SK-N-SH treated with all-trans-retinoic acid at 6 μM for 48 hours (cell line): ENCODE measurements around the gene C3orf70.

ENCODE experiments used
- ARNTL ChIP-seq: fragments of 450-650 bp; formaldehyde crosslinking; IDR thresholded peaks from 2 replicates; pipeline ENCODE4 v1.5.0; 2020; ENCODE audit warnings: low read depth, mild to moderate bottlenecking, moderate library complexity, borderline replicate concordance
- BACH2 ChIP-seq: fragments of 250-450 bp; sonication (Bioruptor Pico); IDR thresholded peaks from 2 replicates; pipeline ENCODE4 v1.9.0; 2021; ENCODE audit warnings: mild to moderate bottlenecking, borderline replicate concordance
- CSDC2 ChIP-seq: fragments of 250-450 bp; sonication (Bioruptor Pico); IDR thresholded peaks from 2 replicates; pipeline ENCODE4 v1.5.0; 2020; ENCODE audit warnings: mild to moderate bottlenecking, moderate library complexity
- CSRNP3 ChIP-seq: fragments of 250-450 bp; sonication (Bioruptor Pico); IDR thresholded peaks from 2 replicates; pipeline ENCODE4 v1.5.1; 2021; ENCODE audit warnings: mild to moderate bottlenecking, moderate library complexity
- OSR1 ChIP-seq: fragments of 250-450 bp; sonication (Bioruptor Pico); IDR thresholded peaks from 2 replicates; pipeline ENCODE4 v1.8.0; 2022; ENCODE audit warnings: moderate library complexity, mild to moderate bottlenecking, inconsistent platforms
- PATZ1 ChIP-seq: fragments of 250-450 bp; sonication (Bioruptor Pico); IDR thresholded peaks from 2 replicates; pipeline ENCODE4 v1.8.0; 2020; ENCODE audit warnings: mild to moderate bottlenecking, moderate library complexity, borderline replicate concordance
- TOX ChIP-seq: fragments of 250-450 bp; sonication (Bioruptor Pico); IDR thresholded peaks from 2 replicates; pipeline ENCODE4 v1.8.0; 2021; ENCODE audit warnings: mild to moderate bottlenecking, moderate library complexity, borderline replicate concordance
- ZC3H10 ChIP-seq: fragments of 250-450 bp; sonication (Bioruptor Pico); IDR thresholded peaks from 2 replicates; pipeline ENCODE4 v1.5.1; 2021; ENCODE audit warnings: mild to moderate bottlenecking, moderate library complexity
- ZFP3 ChIP-seq: fragments of 250-450 bp; sonication (Bioruptor Pico); IDR thresholded peaks from 2 replicates; pipeline ENCODE4 v1.5.0; 2020; ENCODE audit warnings: mild to moderate bottlenecking, moderate library complexity
- ZFP30 ChIP-seq: fragments of 450-650 bp; formaldehyde crosslinking; IDR thresholded peaks from 2 replicates; pipeline ENCODE4 v1.5.0; 2022; ENCODE audit warnings: mild to moderate bottlenecking, moderate library complexity
- ZNF70 ChIP-seq: fragments of 450-650 bp; formaldehyde crosslinking; IDR thresholded peaks from 2 replicates; pipeline ENCODE4 v1.5.0; 2020; ENCODE audit warnings: mild to moderate bottlenecking, moderate library complexity
- ZNF8 ChIP-seq: fragments of 450-650 bp; formaldehyde crosslinking; IDR thresholded peaks from 2 replicates; pipeline ENCODE4 v1.5.0; 2020; ENCODE audit warnings: mild to moderate bottlenecking, moderate library complexity
- TF ChIP-seq, protein P1 (sequence below): fragments of 250-450 bp; sonication (Bioruptor Pico); IDR thresholded peaks from 2 replicates; pipeline ENCODE4 v1.5.1; 2020; ENCODE audit warnings: low read depth, mild to moderate bottlenecking, moderate library complexity

- no peak for TF ChIP-seq ARNTL (CRISPR knock-in tag)
- TF ChIP-seq CSDC2 (CRISPR knock-in tag): no peak
- no peak for TF ChIP-seq ZNF8
- TF ChIP-seq ZNF70 (CRISPR knock-in tag): no peak
- no peak for TF ChIP-seq PATZ1 (CRISPR knock-in tag)
- no peak for TF ChIP-seq OSR1 (CRISPR knock-in tag)
- TF ChIP-seq, protein P1, sequence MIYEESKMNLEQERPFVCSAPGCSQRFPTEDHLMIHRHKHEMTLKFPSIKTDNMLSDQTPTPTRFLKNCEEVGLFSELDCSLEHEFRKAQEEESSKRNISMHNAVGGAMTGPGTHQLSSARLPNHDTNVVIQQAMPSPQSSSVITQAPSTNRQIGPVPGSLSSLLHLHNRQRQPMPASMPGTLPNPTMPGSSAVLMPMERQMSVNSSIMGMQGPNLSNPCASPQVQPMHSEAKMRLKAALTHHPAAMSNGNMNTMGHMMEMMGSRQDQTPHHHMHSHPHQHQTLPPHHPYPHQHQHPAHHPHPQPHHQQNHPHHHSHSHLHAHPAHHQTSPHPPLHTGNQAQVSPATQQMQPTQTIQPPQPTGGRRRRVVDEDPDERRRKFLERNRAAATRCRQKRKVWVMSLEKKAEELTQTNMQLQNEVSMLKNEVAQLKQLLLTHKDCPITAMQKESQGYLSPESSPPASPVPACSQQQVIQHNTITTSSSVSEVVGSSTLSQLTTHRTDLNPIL: peak; percentile 24; the same call in 1 of the 2 replicates
- no peak for TF ChIP-seq CSRNP3
- TF ChIP-seq TOX (CRISPR knock-in tag): no peak
- no peak for TF ChIP-seq ZC3H10 (CRISPR knock-in tag)
- TF ChIP-seq ZFP3 (CRISPR knock-in tag): no peak
- no peak for TF ChIP-seq BACH2 (CRISPR knock-in tag)
- TF ChIP-seq ZFP30 (CRISPR knock-in tag): no peak
These were observed 68.0 kb downstream of the C3orf70 start for GRCh38 chr3:185084901-185085300.
